ENCODE results near the gene APOA4. TPM values are rescaled to one million over a fixed set of nuclear protein-coding genes. Genes with fewer than 3 reads are reported as not detected.

The APOA4 gene
- total and polyA plus RNA-seq, 4 donors: 0.89 to 382 (median 131) TPM

DNA sequence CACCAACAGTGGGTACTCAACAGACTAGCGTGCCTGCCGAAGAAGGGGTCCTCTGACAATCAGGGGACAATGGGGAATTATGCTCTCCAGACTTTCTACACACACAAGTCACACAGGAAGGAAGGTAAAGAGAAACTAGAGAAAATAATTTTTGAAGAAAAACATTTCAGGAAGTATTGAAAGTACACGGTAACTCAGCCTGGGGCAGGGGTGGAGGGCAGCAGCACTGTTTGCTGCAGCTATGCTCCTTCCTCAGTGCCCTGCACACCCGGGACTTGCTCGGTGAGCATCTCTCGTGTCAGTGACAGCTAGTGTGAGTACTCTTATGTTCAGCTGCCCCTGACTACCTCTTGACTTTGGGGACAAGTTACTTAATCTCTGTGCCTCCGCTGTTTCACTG lies 32.3 kb upstream of the APOA4 start:
- no peak overlapping the region for H3K27ac ChIP-seq (ENCODE audit: low read depth in 1 of 2, low read length in 2 of 2)
- no peaks in the 10 kb centered on the region for H3K27me3 ChIP-seq (ENCODE audit: control insufficient read depth in 4 of 4, insufficient read depth in 4 of 4, low read length in 3 of 4)
- H3K9me3 ChIP-seq (ENCODE audit: control insufficient read depth in 4 of 4, low read length in 3 of 4): no peaks in the 10 kb centered on the region
- no peak overlapping the region for H3K9ac ChIP-seq (ENCODE audit: low read depth in 1 of 2, low read length in 2 of 2)
- TF ChIP-seq MAX (IDR thresholded peaks at IDR 0.05): no peak
- no peak for TF ChIP-seq RXRA (IDR thresholded peaks at IDR 0.05)
- TF ChIP-seq YY1 (IDR thresholded peaks at IDR 0.05): no peak
- no peak for TF ChIP-seq TAF1 (conservative IDR thresholded peaks at IDR 0.05)
- TF ChIP-seq SP1 (IDR thresholded peaks at IDR 0.05): no peak
- TF ChIP-seq HNF4A (conservative IDR thresholded peaks at IDR 0.05): no peak
- no peak for TF ChIP-seq NR2F2 (IDR thresholded peaks at IDR 0.05)
- TF ChIP-seq, protein P1, sequence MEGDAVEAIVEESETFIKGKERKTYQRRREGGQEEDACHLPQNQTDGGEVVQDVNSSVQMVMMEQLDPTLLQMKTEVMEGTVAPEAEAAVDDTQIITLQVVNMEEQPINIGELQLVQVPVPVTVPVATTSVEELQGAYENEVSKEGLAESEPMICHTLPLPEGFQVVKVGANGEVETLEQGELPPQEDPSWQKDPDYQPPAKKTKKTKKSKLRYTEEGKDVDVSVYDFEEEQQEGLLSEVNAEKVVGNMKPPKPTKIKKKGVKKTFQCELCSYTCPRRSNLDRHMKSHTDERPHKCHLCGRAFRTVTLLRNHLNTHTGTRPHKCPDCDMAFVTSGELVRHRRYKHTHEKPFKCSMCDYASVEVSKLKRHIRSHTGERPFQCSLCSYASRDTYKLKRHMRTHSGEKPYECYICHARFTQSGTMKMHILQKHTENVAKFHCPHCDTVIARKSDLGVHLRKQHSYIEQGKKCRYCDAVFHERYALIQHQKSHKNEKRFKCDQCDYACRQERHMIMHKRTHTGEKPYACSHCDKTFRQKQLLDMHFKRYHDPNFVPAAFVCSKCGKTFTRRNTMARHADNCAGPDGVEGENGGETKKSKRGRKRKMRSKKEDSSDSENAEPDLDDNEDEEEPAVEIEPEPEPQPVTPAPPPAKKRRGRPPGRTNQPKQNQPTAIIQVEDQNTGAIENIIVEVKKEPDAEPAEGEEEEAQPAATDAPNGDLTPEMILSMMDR (IDR thresholded peaks at IDR 0.05; ENCODE audit: low read depth, low read length, missing input control): no peak
- no peak for TF ChIP-seq FOXA2 (IDR thresholded peaks at IDR 0.05)
- no peak for TF ChIP-seq ZBTB33 (IDR thresholded peaks at IDR 0.05)
- no peak for TF ChIP-seq ATF3 (IDR thresholded peaks at IDR 0.05)
- no peak for TF ChIP-seq FOXA1 (IDR thresholded peaks at IDR 0.05)
- no peak for TF ChIP-seq RAD21 (IDR thresholded peaks at IDR 0.05)
- TF ChIP-seq HNF4G (IDR thresholded peaks at IDR 0.05): no peak
- H3K36me3 ChIP-seq (ENCODE audit: control insufficient read depth in 4 of 4, insufficient read depth in 3 of 4, low read depth in 1 of 4, low read length in 3 of 4): peaks cover 0 to 29% (median 19%) of the 10 kb centered on the region in 4 donors
- 92% methylated on average over 7 of the region's 7 CpGs for WGBS
- no peak for DNase-seq (ENCODE audit: low spot score)
- no peak overlapping the region for H3K4me3 ChIP-seq (ENCODE audit: low read depth in 1 of 3, low read length in 3 of 3)
- H3K4me1 ChIP-seq (ENCODE audit: control insufficient read depth in 4 of 4, insufficient read depth in 4 of 4, low read length in 3 of 4): peaks cover 13 to 37% (median 28%) of the 10 kb centered on the region in 4 donors

- no peaks in the 10 kb centered on the region for H3K27me3 ChIP-seq (ENCODE audit: control insufficient read depth in 4 of 4, insufficient read depth in 4 of 4, low read length in 3 of 4)
- H3K27ac ChIP-seq (ENCODE audit: low read depth in 1 of 2, low read length in 2 of 2): peak overlapping the region in 1 of 2 donors; percentile 16
- H3K9ac ChIP-seq (ENCODE audit: low read depth in 1 of 2, low read length in 2 of 2): no peak overlapping the region
- H3K4me3 ChIP-seq (ENCODE audit: low read depth in 1 of 3, low read length in 3 of 3): no peak overlapping the region
- H3K9me3 ChIP-seq (ENCODE audit: control insufficient read depth in 4 of 4, low read length in 3 of 4): no peaks in the 10 kb centered on the region
- WGBS: 74% methylated on average over 6 of the region's 6 CpGs
- no peak for DNase-seq (ENCODE audit: low spot score)
- no peak for TF ChIP-seq FOXA2 (IDR thresholded peaks at IDR 0.05)
- TF ChIP-seq, protein P1 (IDR thresholded peaks at IDR 0.05; ENCODE audit: low read depth, low read length, missing input control): no peak
- peaks cover 5 to 19% (median 13%) of the 10 kb centered on the region in 4 donors for H3K36me3 ChIP-seq (ENCODE audit: control insufficient read depth in 4 of 4, insufficient read depth in 3 of 4, low read depth in 1 of 4, low read length in 3 of 4)
- H3K4me1 ChIP-seq (ENCODE audit: control insufficient read depth in 4 of 4, insufficient read depth in 4 of 4, low read length in 3 of 4): peaks cover 13 to 37% (median 28%) of the 10 kb centered on the region in 4 donors
Observed at GRCh38 chr11:116853461-116854073, 30.5 kb upstream of the APOA4 start.
